Activated naive CD8-positive, alpha-beta T cell treated with anti-CD3 and anti-CD28 coated beads, Interleukin-2, amount 10 ng/mL, durations not matched to agents 7 days and 5 days (primary cell): ENCODE results near the gene FBXL19. TPM values are rescaled to one million over a fixed set of nuclear protein-coding genes. Genes with fewer than 3 reads are reported as not detected.

ENCODE experiments used
- ATAC-seq: fragments of 150-1000 bp; cut with Tn5 transposase; one replicate; pipeline ENCODE4 v1.10.0; 2021; ENCODE audit warnings: low read depth, moderate library complexity
- POLR2A ChIA-PET: fragments of 350-600 bp; sonication (Branson Sonifier 250); formaldehyde crosslinking; loops from one replicate; lab custom pipeline; 2021; ENCODE audit warnings: antibody characterized with exemption; lab: Charles Lee
- DNase-seq: peaks from one replicate; pipeline ENCODE4 v3.0.0; 2021
- H3K27ac Mint-ChIP-seq: one replicate; pipeline ENCODE4 v1.8.0; 2022; ENCODE audit warnings: mild to moderate bottlenecking, mixed read lengths
- H3K27me3 Mint-ChIP-seq: one replicate; pipeline ENCODE4 v1.8.0; 2022; ENCODE audit warnings: mild to moderate bottlenecking, moderate library complexity, mixed read lengths
- H3K36me3 Mint-ChIP-seq: one replicate; pipeline ENCODE4 v1.8.0; 2021; ENCODE audit warnings: mild to moderate bottlenecking, mixed read lengths
- H3K4me1 Mint-ChIP-seq: one replicate; pipeline ENCODE4 v1.8.0; 2021; ENCODE audit warnings: mixed read lengths
- H3K4me3 Mint-ChIP-seq: one replicate; pipeline ENCODE4 v1.8.0; 2022; ENCODE audit warnings: mild to moderate bottlenecking, moderate library complexity, mixed read lengths
- H3K9me3 Mint-ChIP-seq: one replicate; pipeline ENCODE4 v1.8.0; 2021; ENCODE audit warnings: mixed read lengths
- total RNA-seq, 2 experiments: library from RNA; stranded (reverse); gene quantifications; one replicate each; pipeline ENCODE4 v1.2.3, GENCODE V29; 2021

Gene FBXL19, protein sequence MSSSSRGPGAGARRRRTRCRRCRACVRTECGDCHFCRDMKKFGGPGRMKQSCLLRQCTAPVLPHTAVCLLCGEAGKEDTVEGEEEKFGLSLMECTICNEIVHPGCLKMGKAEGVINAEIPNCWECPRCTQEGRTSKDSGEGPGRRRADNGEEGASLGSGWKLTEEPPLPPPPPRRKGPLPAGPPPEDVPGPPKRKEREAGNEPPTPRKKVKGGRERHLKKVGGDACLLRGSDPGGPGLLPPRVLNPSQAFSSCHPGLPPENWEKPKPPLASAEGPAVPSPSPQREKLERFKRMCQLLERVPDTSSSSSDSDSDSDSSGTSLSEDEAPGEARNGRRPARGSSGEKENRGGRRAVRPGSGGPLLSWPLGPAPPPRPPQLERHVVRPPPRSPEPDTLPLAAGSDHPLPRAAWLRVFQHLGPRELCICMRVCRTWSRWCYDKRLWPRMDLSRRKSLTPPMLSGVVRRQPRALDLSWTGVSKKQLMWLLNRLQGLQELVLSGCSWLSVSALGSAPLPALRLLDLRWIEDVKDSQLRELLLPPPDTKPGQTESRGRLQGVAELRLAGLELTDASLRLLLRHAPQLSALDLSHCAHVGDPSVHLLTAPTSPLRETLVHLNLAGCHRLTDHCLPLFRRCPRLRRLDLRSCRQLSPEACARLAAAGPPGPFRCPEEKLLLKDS
- total RNA-seq, result 10 to 100 TPM; 20.1 to 24.4 TPM

DNA sequence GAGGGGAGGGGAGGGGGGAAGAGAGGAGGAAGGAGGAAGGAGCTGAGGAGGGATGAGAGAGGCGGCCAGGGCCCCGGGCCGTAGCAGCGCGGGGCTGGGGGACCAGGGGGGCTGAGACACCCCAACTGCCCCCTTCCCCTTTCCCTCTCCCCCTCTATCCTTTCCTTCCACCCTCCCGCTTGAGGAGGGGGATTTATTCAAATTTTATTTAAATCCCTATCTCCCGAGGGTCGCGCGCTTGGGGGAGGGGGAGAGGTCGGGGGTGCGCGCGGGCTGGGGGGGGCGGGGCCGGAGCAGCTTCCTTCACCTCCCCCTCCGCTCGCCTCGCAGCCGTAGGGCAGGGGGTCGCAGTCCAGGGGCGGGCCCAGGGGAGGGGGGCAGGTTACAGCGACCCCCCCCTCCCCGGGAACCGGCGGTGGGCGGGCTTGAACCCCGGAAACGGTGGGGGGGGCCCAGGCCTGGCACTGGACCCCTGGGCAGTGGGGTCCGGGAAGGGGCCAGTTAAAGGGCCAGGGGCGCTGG is at the start of gene FBXL19:
TSS of gene FBXL19 (plus strand) at position 19 of the 522 bp plus-strand sequence. CDS start 2,183 bp downstream, outside the sequence.
- ATAC-seq, result no peak
- peaks cover 26% of the 10 kb centered on the region for H3K4me1 Mint-ChIP-seq
- no peak for DNase-seq
- H3K9me3 Mint-ChIP-seq, result no peaks in the 10 kb centered on the region
- no peaks in the 10 kb centered on the region for H3K36me3 Mint-ChIP-seq
- peak within 1 kb of the TSS; percentile 100 for H3K27ac Mint-ChIP-seq
- peak within 1 kb of the TSS; percentile 100 for H3K4me3 Mint-ChIP-seq
- peaks cover 3% of the 10 kb centered on the region for H3K27me3 Mint-ChIP-seq
- POLR2A ChIA-PET, result interaction anchor here (0.9 kb wide), 1 partner anchor 21 kb away, joined by 3 read pairs; no protein-coding TSS in a partner anchor

DNA sequence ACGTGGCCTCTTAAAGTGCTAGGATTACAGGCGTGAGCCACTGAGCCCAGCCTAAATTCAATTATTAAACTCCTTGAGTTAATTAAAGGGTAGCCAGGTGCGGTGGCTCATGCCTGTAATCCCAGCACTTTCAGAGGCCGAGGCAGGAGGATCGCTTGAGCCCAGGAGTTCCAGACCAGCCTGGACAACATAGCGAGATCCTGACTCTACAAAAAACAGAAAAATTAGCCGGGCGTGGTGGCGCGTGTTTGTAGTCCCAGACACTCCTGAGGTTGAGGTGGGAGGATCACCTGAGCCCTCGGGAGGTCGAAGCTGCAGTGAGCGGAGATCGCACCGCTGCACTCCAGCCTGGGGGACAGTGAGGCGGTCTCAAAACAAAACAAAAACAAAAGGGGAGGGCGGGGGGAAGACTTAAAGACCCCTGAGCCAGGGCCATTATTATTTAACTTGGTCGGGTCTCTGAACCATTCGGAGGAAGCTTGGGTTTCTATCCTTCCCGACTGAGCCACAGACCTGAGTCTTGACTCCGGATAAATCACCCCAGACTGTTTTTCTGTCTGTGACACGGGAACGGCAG is 49.0 kb upstream of the FBXL19 start:
- H3K27ac Mint-ChIP-seq, result peak overlapping the region; percentile 94
- H3K27me3 Mint-ChIP-seq, result no peaks in the 10 kb centered on the region
- DNase-seq (no peak), ATAC-seq (no peak)
- POLR2A ChIA-PET, result interaction anchor here (0.7 to 6.1 kb wide), 12 partner anchors 16 to 75 kb away, joined by 3 to 82 read pairs (median 6); partner anchors contain the start of genes BCL7C, CTF1 and ORAI3
- H3K36me3 Mint-ChIP-seq, result peaks cover 8% of the 10 kb centered on the region
- peak overlapping the region; percentile 98 for H3K4me3 Mint-ChIP-seq
- peaks cover 16% of the 10 kb centered on the region for H3K4me1 Mint-ChIP-seq
- H3K9me3 Mint-ChIP-seq, result no peaks in the 10 kb centered on the region

DNA sequence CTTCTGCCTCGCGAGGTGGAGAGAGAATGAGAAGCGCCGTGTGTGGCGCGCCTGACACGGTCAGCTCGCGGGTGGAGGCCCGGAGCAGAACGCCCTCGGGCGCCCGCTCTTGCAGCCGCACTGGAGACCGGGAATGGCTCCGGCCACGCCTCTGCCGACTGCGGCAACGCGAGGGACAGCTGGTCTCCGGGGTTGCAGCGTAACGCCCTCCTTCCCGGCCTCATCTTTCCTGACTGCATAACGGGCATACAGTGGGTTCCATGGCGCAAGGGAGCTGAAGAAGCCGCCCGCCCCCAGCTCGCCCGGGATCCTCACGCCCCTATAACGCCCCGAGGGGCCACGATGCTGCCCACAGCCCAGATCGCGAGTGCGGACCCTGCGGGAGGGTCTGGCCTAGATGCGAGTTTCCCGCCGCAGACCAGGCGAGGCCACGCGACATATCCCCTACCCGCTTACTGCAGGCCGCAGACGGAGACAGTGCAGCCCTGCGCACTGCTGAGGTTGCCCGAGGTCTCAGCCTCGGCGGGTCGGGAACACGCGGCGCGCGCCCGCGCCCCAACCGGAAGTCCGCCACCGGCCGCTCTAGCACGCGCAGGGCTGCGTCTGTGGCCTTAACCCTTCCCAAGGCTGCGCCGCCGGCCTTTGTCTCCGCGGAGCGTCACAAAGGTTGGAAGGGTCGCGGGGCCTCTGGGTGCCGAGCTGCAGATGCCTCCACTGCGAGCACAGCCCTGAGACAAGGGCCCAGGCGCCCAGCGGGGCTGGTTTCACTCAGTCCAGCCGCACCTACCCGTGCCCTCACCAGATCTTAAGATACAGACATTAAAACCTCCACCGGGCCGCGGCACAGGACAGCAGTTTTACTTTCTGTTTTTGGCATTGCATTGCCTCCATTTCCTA is 48.3 kb upstream of the FBXL19 start:
- Mint-ChIP-seq H3K9me3 (no peaks in the 10 kb centered on the region), H3K36me3 (peaks cover 8% of the 10 kb centered on the region), H3K27ac (peak overlapping the region; percentile 94), H3K4me1 (peaks cover 16% of the 10 kb centered on the region), H3K27me3 (no peaks in the 10 kb centered on the region), H3K4me3 (peak overlapping the region; percentile 98)
- DNase-seq (peak; percentile 93), ATAC-seq (peak; percentile 88)
- POLR2A ChIA-PET, result interaction anchor here (0.7 to 6.1 kb wide), 13 partner anchors 16 to 104 kb away, joined by 3 to 82 read pairs (median 5); partner anchors contain the start of genes BCL7C, CTF1 and ORAI3

DNA sequence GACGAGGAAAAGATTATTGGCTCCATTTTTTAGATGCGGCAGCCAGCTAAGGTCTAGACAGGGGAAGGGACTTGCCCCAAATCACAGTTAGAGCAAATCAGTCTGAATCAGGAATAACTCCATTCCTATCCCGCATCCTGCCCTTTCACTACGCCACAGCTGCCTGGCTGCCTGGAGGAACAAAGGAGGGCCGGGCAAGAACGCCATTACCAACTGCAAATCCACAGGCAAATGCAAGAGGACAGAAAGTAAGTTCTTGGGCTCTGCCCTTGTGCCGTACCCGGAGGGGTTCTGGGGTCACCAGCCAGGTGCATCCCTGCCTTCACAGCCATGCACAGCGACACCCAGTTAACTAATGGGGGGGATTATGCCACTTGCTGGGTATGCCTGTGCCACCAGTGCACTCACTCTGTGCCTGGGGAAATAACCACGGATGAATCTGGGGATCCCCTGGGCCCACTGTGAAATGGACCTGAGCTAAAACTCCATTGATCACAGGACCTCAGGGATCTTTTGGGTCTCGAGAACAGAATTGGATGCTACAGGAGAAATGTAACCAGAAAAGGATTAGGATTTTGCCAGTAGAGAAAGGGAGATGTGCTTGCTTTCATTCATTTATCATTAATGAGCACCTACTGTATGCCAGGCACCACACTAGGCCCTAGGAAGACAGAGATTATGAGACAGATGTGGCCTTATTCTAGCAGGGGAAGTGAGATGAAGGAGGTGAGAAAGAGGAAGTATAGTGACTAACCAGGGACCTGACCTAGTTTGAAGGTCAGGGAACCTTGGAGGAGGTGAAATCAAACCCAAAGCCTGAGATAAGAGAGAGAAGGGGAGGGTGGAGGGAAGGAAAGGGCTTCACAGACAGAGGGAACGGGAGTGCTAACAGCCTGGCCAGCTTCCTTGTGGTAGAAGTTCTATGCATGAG is 47.2 kb upstream of the FBXL19 start:
- DNase-seq (peak; percentile 57), ATAC-seq (no peak)
- Mint-ChIP-seq H3K27me3 (no peaks in the 10 kb centered on the region), H3K36me3 (peaks cover 12% of the 10 kb centered on the region), H3K27ac (peak overlapping the region; percentile 94), H3K4me3 (peak overlapping the region; percentile 98), H3K4me1 (peaks cover 16% of the 10 kb centered on the region), H3K9me3 (no peaks in the 10 kb centered on the region)
- POLR2A ChIA-PET, result interaction anchor here (1.0 to 6.1 kb wide), 9 partner anchors 15 to 105 kb away, joined by 3 to 82 read pairs (median 11); partner anchors contain the start of genes BCL7C and CTF1

DNA sequence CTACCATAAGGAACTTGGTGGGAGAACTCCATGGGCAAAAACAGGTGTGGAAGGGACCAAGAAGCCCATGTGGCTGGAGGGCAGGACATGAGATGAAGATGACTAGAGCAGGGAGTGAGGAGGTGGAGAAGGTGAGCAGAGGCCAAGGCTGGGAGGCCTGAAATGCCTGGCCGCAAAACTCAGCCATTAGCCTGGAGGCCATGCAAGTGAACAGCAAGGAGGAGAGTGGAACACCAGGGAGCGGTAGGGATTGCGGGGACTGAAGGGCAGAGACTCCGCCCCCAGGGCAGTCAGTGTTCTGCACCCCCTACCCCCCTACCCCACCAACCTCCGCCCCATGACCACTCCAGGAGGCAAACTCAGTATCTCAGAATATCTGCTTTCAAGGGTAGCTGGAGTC is 46.5 kb upstream of the FBXL19 start:
- H3K27ac Mint-ChIP-seq, result peak overlapping the region; percentile 94

DNA sequence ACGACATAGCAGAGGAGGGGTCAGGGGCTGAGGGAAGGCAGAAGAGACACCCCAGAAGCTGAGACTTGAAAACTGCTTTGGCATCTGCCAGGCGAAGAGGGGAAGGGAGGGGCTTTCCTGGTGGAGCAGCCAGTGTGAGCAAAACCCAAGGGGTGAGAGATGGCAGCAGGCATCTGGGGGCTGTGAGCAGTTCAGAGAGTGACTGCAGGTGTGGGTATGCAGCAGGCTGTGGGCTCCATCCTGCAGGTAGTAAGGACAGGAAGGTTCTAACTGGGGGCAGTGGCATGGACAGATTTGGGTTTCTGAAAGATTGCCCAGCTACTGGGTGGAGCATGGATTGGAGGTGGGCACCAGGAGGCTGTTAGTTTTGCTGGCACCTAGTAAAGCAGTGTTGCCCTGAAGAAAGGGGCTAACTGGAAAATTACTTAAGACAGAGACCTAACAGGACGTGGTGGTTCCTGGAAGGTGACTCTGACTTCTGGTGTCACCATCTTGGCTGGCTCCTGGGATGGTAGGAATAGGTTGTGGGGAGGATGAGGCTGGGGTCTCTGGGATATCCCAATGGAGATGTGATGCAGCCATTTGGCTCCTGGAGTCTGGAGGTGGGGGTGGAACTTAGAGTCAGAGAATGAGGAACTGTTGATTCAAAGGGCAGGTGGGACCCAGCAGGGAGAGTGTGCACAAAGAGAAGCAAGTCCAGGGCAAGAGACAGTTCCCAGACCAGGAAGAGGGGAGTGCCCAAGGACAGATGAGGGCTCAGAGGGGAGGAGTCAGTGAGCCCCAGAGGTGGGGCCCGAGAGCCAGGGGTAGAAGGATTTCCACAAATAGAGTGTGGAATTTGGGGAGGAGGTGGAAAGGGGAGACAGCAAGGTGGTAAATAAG is 40.7 kb upstream of the FBXL19 start:
- peaks cover 23% of the 10 kb centered on the region for H3K4me1 Mint-ChIP-seq
- H3K36me3 Mint-ChIP-seq, result peaks cover 24% of the 10 kb centered on the region
- peak; percentile 69 for ATAC-seq
- H3K4me3 Mint-ChIP-seq, result peak overlapping the region; percentile 43
- DNase-seq, result no peak
- no peaks in the 10 kb centered on the region for H3K9me3 Mint-ChIP-seq
- H3K27ac Mint-ChIP-seq, result peak overlapping the region; percentile 89
- no peaks in the 10 kb centered on the region for H3K27me3 Mint-ChIP-seq
- POLR2A ChIA-PET, result interaction anchor here (0.7 to 3.5 kb wide), 3 partner anchors 10 to 20 kb away, joined by 3 to 15 read pairs (median 3); no protein-coding TSS in a partner anchor

More for the DNA sequence above, 46.5 kb upstream of the FBXL19 start:
- no peak for ATAC-seq
- Mint-ChIP-seq H3K27me3 (no peaks in the 10 kb centered on the region), H3K4me1 (peaks cover 22% of the 10 kb centered on the region), H3K9me3 (no peaks in the 10 kb centered on the region), H3K36me3 (peaks cover 13% of the 10 kb centered on the region), H3K4me3 (peak overlapping the region; percentile 98)
- POLR2A ChIA-PET, result interaction anchor here (0.7 to 6.1 kb wide), 5 partner anchors 14 to 68 kb away, joined by 4 to 82 read pairs (median 23); partner anchors contain the start of genes BCL7C and CTF1
- no peak for DNase-seq

DNA sequence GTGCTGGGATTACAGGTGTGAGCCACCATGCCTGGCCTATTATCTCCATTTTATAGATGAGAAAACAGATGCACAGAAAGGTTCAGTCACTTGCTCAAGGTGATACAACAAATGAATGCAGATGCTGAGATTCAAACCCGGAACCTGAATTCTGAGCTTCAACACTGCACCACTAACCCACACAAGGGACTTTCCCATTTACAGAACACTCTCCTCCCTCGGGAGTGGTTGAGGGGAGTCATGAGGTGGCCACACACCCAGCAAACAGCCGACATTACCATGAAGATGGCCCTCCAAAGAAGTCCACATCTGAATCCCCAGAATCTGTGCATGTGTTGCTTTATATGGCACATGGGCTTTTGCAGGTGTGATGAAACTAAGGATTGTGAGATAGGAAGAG is 38.6 kb upstream of the FBXL19 start:
- DNase-seq (no peak), ATAC-seq (no peak)
- POLR2A ChIA-PET, result interaction anchor here (1.3 to 3.5 kb wide), 2 partner anchors 9 to 17 kb away, joined by 3 to 15 read pairs; partner anchors contain the start of gene BCL7C
- Mint-ChIP-seq H3K4me1 (peaks cover 26% of the 10 kb centered on the region), H3K27me3 (no peaks in the 10 kb centered on the region), H3K36me3 (peaks cover 29% of the 10 kb centered on the region), H3K4me3 (no peak overlapping the region), H3K27ac (peak overlapping the region; percentile 27), H3K9me3 (no peaks in the 10 kb centered on the region)

DNA sequence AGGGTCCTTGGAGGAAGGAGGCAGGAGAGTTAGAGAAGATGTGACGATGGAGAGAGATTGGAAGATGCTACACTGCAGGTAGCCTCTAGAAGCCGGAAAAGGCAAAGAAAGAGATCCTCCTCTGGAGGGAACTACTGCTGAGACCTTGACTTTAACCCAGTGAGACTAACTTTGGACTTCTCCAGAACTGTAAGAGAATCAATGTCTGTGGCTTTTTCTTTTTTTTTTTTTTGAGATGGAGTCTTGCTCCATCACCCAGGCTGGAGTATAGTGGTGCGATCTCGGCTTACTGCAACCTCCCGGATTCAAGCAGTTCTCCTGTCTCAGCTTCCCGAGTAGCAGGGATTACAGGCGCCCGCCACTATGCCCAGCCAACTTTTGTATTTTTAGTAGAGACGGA is 38.2 kb upstream of the FBXL19 start:
- ATAC-seq (no peak), DNase-seq (no peak)
- H3K27ac Mint-ChIP-seq, result peak overlapping the region; percentile 27
- H3K27me3 Mint-ChIP-seq, result no peaks in the 10 kb centered on the region
- H3K9me3 Mint-ChIP-seq, result no peaks in the 10 kb centered on the region
- no peak overlapping the region for H3K4me3 Mint-ChIP-seq
- H3K36me3 Mint-ChIP-seq, result peaks cover 30% of the 10 kb centered on the region
- H3K4me1 Mint-ChIP-seq, result peaks cover 26% of the 10 kb centered on the region
- POLR2A ChIA-PET, result interaction anchor here (1.3 to 3.5 kb wide), 2 partner anchors 8 to 16 kb away, joined by 3 to 15 read pairs; partner anchors contain the start of gene BCL7C

DNA sequence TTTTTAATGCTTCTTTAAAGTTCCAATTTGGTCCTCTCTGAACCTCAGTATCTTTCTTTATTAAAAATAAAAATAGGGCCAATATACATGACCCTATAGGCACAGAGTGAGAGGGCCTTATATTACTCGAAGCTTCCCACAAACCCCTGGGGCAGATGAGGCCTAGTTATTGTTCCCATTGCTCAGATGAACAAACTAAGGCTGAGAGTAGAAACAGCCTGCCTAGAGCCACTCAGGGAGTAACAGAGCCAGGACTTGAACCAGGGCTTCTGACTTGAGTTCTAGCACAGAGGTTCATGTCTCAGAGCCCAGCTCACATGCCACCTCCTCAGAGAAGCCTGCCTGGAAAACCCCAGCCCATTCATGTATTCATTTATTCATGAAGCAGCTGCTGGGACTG is 37.2 kb upstream of the FBXL19 start:
- DNase-seq (no peak), ATAC-seq (no peak)
- Mint-ChIP-seq H3K9me3 (no peaks in the 10 kb centered on the region), H3K36me3 (peaks cover 27% of the 10 kb centered on the region), H3K27ac (no peak overlapping the region), H3K4me3 (no peak overlapping the region), H3K27me3 (no peaks in the 10 kb centered on the region), H3K4me1 (peaks cover 26% of the 10 kb centered on the region)
- POLR2A ChIA-PET, result no interaction called here

DNA sequence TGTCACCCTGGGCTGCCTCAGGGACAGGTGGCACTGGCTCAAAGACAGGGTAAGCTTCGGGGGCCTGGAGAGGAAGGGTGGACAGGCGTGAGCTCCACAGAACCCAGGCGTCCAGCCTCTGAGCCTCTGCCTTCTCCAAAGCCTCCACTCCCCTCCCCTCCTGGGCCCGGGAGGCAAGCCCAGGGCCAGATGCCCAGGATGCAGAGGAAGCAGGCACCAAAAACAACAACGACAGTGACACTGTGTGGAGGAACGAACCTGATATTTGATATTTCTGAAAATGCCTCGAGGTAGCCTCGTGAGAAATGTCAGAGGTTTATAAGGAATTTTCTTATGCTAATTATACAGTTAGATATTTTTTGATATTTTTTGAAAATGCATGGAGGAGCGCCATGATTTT is 35.4 kb upstream of the FBXL19 start:
- H3K36me3 Mint-ChIP-seq, result peaks cover 22% of the 10 kb centered on the region
- POLR2A ChIA-PET, result interaction anchor here (0.6 to 6.0 kb wide), 4 partner anchors 12 to 481 kb away, joined by 3 to 44 read pairs (median 4); no protein-coding TSS in a partner anchor
- no peaks in the 10 kb centered on the region for H3K9me3 Mint-ChIP-seq
- no peak for DNase-seq
- H3K27me3 Mint-ChIP-seq, result no peaks in the 10 kb centered on the region
- no peak overlapping the region for H3K4me3 Mint-ChIP-seq
- no peak overlapping the region for H3K27ac Mint-ChIP-seq
- H3K4me1 Mint-ChIP-seq, result peaks cover 17% of the 10 kb centered on the region
- ATAC-seq, result no peak
